ENCODE data around the gene IMPDH2.
"Not testable (repeated sequence)": the region's sequence is repeated elsewhere in the genome, so short reads cannot be mapped to it uniquely, and the experiment has no call there.

Gene IMPDH2

GRCh38 chr3:49021213-49021812, 7.9 kb downstream of the IMPDH2 start:
- DNase-seq (ENCODE audit: low read depth), result peak; percentile 97

DNA sequence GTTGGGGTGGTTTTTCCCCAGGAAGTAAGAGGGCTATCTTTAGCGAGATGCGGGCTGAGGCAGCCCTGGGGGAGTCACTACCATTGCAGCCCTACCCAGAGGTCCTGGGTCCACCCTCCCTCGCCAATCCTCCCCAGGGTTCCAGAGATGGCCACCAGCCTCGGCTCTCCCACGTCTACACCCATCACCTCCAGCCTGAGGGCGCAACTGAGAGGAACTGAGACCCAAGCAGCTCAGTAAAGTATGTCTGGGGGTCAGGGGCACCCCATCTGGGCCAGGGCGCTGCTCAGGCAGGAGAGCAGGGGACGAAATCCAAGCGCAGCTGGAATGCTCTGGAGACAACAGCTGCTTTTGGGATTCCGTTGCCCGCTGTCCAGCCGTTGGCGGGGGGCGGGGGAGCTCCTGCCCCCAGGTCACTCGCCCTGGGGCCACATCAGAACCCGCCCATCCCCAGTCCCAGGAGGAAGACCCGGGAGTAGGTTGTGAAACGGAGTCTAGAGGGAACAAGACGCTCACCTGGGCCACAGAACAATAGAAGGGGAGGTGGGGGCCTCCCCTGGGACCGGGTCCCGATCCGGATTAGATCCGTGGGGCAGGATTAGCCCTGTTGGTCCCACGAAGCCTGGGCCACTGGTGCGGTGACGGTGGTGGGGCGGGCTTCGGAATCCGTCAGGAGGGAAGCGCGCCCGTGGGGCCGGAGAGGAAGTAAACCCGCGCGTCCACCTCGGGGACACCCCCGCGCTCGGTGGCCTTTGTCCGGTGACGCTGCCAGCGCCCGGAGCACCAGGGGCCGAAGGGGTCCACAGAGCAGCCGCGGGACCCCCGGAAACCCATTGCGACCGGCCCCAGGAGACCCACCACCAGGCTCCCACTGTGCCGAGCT, 8.6 kb downstream of the IMPDH2 start:
- no peak for DNase-seq (ENCODE audit: low read depth)

DNA sequence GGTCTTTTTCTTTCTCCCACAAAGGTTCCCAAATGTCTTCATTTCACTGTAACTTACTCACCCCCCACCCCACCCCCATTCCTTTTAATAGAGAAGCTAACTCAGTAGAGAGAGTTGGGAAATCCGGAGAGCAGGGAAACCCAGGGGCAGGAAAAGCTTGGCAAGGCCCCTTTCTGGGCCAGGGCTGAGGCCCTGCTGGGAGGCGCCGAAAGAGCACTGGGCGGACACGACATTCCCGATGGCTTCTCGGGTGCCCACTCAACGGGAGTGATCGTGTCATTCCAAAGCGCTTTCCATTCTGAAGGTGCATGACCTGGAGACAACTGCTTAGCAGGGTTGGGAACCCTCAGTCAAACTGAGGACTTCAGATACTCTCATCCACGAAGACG, 9.3 kb downstream of the IMPDH2 start:
- no peak for DNase-seq (ENCODE audit: low read depth)

DNA sequence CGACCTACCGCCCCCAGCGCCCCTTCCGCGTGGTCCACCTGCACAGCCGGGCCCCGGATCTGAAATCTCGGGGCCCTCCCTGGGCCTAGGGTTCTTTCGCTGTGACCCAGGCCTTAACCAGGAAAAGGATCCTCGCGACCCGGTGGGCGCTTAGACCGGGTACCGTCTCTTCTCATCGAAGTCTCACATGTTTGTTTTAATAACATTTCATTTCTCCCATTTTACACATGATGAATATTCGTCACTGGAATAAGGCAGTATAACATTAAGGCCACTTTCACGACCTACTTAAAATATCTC, 10.5 kb downstream of the IMPDH2 start:
- no peak for DNase-seq (ENCODE audit: low read depth)

DNA sequence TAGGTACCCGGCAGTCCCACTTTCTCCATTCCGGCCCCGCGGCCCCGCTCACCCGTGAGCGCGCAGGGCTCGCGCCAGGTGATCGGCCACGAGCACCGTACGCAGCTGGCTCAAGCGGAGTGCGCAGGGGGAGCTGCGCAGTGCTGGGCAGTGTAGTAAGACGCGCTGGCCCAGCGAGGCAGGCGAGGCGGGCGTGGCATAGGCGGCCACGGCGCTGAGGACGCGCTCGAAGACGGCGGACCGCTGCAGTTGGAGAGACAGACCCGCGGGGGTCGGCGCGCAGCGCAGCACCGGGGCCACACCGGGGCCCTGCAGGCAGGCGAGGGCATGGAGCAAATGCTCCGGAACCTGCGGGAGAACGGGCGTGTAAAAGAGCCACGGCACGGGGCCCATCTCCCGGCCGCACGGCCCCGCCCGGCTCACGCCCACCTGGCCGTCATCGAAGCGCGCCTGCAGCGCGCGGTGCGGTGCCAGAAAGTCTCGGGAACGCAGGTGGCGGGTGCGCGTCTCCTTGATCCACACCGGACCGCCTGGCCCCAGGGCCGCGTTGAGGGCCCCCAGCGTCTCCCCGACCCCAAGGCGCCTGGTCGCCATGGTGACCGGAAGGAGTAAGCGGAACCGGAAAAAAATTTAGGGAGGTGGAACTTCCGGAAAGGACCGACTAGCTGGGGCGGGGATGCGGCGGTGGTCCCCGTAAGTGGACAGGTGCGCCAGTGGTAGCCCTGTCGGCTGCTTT, 11.1 kb downstream of the IMPDH2 start, which contains the start of gene DALRD3:
TSS of gene DALRD3 (minus strand) at position 610 of the 736 bp plus-strand sequence. CDS start at position 594, 16 bp downstream.
- no peak for DNase-seq (ENCODE audit: low read depth)

DNA sequence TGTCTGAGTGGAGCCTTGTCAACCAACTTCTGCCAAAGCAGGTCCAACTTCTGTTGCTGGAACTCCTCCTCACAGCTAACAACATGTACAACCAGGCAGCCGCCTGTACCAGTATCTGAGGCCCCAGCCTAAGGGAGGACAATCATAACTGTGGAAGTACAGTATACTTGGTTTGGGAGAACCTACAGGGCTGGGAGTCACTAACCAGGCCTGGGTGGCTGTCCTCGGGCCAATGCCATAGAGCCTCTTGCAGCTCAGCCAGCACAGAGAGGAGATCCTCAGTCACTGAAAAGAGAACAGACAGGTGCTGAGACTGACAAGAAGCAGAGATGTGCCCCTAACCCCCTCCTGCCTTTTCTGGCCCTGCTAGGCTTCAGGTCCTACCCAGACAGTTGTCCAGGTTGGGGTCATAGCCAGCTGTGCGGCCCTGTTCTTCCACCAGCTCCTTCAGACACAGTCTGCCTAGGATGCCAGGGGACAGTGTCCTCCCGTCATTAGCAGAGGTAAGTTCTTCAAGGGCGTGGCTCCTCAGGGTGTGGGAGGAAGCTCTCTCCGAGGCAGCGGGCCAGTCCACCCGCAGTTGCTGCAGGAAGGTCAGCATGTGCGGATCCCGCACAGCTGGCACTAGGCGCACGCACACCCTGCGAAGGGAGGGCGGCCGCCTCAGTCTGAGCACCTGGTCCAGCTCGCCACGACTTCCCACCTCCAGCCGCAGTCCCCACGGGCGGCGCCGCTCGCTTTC, 11.8 kb downstream of the IMPDH2 start:
- DNase-seq (ENCODE audit: low read depth), result no peak

GRCh38 chr3:49016414-49017228, 12.6 kb downstream of the IMPDH2 start:
- no peak for DNase-seq (ENCODE audit: low read depth)

DNA sequence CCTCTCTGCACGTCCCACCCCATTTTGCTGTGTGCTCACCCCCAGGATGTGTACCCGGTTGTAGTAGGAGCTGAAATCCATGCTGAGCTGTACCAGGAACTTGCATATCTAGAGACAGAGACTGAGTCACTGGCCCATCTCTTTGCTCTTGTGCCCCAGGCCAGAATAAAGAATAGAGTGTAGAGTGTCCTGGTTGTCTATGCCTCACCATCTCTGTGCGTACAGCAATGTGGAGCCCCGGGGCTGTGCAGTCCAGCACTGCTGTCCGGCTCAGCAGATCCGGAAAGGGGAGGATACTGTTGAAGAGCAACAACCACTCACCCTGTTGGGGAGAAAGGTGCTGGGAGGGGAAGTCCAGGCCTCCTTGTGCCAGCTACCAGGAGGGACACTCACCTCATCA, 13.4 kb downstream of the IMPDH2 start:
- DNase-seq (ENCODE audit: low read depth), result no peak

DNA sequence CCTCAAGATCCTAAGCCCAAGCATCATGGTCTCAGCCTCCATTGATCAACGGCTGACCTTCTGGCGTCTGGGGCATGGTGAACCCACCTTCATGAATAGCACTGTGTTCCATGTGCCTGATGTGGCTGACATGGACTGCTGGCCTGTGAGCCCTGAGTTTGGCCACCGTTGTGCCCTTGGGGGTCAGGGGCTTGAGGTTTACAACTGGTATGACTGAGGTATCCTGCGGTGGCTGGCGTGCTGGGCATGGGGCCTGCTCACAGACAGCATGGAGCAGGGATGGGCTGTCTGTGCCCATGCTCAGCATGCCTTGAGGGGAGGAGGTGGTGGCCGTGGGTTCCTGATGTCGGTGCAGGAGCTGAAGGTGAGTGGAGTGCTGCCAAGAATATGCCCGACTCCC, 14.1 kb downstream of the IMPDH2 start:
- no peak for DNase-seq (ENCODE audit: low read depth)

- DNase-seq (ENCODE audit: low read depth), result no peak
These were observed 15.2 kb downstream of the IMPDH2 start for GRCh38 chr3:49013738-49014660.

DNA sequence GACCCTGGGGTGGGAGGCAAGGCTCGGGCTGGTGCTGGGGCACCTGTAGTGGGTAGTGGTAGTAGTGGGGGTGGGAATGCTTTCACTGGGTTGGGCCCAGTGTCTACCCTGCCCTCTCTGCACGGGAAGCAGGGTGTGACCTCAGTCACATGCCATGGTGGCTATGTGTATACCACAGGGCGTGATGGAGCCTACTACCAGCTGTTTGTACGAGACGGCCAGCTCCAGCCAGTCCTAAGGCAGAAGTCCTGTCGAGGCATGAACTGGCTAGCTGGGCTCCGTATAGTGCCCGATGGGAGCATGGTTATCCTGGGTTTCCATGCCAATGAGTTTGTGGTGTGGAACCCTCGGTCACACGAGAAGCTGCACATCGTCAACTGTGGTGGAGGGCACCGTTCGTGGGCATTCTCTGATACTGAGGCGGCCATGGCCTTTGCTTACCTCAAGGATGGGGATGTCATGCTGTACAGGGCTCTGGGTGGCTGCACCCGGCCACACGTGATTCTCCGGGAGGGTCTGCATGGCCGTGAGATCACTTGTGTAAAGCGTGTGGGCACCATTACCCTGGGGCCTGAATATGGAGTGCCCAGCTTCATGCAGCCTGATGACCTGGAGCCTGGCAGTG, 16.0 kb downstream of the IMPDH2 start:
- DNase-seq (ENCODE audit: low read depth), result no peak

GRCh38 chr3:49012441-49013017, 16.7 kb downstream of the IMPDH2 start:
- DNase-seq (ENCODE audit: low read depth), result no peak

GRCh38 chr3:49009396-49009795, 19.8 kb downstream of the IMPDH2 start:
- DNase-seq (ENCODE audit: low read depth), result no peak

GRCh38 chr3:49008627-49009026, 20.6 kb downstream of the IMPDH2 start:
- not testable (repeated sequence) for DNase-seq (ENCODE audit: low read depth)

GRCh38 chr3:49007771-49008528, 21.2 kb downstream of the IMPDH2 start:
- DNase-seq (ENCODE audit: low read depth), result peak; percentile 84

DNA sequence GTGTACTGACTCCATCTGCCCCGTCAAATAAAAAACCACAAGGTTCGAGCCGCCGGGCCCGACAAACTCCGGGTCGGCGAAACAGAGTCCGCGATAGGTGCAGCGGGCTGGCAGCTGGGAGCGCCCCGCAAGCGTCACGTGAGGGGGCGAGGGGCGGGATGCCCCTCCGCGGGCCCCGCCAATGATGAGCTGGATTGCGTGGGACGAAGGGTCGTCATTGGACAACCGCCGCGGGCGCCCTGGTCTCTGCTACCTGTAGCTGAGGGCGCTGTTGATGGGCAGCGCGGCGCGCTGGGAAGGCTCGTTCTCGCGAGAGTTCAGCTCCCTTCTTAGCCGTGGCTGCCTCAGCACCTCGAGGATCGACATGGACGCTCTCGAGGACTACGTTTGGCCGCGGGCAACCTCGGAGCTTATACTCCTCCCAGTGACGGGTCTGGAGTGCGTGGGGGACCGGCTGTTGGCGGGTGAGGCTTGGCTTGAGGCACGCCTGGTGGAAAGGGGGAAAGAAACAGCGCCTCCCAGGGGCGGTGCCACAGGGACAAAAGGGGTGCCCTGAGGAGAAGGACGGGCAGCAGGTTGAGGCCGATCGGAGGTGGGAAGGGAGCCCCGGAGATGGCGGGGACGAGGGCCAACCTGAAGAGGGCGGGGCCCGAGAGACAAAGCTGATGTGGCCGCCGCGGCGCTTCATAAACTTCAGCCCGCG, 22.0 kb downstream of the IMPDH2 start, which contains the start of gene WDR6:
TSS of gene WDR6 (plus strand) at position 324 of the 703 bp plus-strand sequence. CDS start at position 365, 41 bp downstream.
- DNase-seq (ENCODE audit: low read depth), result peak; percentile 93

GRCh38 chr3:49006408-49007067, 22.7 kb downstream of the IMPDH2 start:
- DNase-seq (ENCODE audit: low read depth), result no peak

Measured in stromal cell of bone marrow (primary cell).